GM19452 (cell line): Measurements from ENCODE around the gene KIAA1586.
"Not testable (repeated sequence)": the region's sequence is repeated elsewhere in the genome, so short reads cannot be mapped to it uniquely, and the experiment has no call there.

ENCODE experiments used
- ATAC-seq: cut with Tn5 transposase; IDR thresholded peaks from one replicate; pipeline ENCODE4 v1.9.1; 2021; ENCODE audit not compliant: unreplicated experiment

The KIAA1586 gene

GRCh38 chr6:57044568-57044967 is 1.9 kb upstream of the KIAA1586 start:
- no peak for ATAC-seq

DNA sequence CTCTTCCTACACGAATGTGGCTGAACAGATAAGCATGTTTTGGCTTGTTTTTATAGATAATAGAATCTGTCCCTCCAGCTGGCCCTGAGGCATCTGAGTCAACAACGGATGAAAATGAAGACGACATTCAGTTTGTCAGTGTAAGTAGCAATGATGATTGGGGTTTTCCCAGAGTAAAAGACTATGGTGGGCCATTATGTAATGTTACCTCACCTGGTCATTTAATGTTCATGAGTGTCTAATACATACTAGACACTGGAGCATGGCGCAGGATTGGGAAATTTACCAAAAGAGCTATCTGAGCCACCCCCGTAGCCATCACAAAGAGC is 728 bp downstream of the KIAA1586 start:
- ATAC-seq, result peak; percentile 30

DNA sequence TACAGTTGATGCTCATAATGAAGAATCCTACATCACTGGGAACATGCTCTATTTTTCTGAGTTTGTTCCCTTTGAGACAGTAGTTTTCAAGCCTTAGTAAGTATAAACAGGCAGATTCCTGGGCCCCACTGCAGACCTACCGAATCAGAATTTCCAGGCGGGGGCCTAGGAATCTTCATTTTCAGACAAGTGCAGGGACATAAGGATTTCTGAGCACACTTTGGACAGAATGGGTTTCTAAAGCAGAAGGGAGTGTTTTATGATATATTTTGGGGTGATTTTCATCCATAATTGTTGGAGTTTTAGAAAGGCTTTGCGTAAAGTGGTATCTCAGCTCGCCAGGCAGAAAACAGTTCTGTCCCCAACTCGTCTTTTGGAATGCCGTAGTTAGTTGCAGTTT is 1.4 kb downstream of the KIAA1586 start:
- not testable (repeated sequence) for ATAC-seq

- ATAC-seq, result no peak
Observed at GRCh38 chr6:57048577-57048976, 2.1 kb downstream of the KIAA1586 start.

GRCh38 chr6:57063847-57064246 is 17.4 kb downstream of the KIAA1586 start:
- no peak for ATAC-seq

DNA sequence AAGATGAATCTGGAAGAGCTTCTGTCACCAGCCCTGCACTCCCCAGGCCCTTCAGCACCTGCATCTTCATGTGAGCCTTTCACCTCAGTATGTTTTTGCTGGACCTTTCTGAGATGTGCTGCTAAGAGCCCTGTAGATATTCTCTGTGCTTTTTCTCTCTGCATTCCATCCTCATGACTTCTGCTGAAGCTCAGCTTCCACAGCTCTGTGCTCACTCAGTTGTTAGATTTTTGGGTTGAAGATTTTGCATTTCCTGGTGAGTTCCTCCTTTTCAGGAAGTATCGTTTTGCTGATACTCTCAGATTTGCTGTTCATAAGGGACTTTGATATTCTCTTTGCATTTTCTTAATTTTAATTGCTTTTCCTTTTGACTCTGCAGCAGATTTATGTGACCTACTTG is 18.3 kb downstream of the KIAA1586 start:
- ATAC-seq, result no peak

GRCh38 chr6:57068061-57068460 is 21.6 kb downstream of the KIAA1586 start:
- ATAC-seq, result no peak

GRCh38 chr6:57069228-57069627 is 22.7 kb downstream of the KIAA1586 start:
- no peak for ATAC-seq

DNA sequence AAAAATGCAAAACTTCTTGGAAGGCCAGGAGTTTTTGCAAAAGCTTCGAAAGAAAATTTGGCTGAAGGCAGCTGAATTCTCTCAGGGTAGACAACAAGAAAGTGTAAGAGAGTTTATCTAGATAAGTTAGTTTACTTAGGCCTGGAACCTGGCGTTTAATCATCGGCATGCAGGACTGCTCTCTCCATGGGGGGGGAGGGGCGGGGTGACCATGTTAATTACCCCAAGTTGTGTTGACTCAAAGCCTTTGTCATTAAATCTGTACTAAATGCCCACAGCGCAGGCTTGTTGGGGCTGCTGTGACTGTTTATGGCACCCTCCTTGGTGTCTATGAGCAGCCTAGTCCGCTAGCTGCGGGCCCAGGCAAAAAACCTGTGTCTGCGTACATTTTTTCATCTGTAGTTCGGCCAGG is 23.4 kb downstream of the KIAA1586 start:
- no peak for ATAC-seq

- no peak for ATAC-seq
Observed at GRCh38 chr6:57072108-57072507, 25.6 kb downstream of the KIAA1586 start.

DNA sequence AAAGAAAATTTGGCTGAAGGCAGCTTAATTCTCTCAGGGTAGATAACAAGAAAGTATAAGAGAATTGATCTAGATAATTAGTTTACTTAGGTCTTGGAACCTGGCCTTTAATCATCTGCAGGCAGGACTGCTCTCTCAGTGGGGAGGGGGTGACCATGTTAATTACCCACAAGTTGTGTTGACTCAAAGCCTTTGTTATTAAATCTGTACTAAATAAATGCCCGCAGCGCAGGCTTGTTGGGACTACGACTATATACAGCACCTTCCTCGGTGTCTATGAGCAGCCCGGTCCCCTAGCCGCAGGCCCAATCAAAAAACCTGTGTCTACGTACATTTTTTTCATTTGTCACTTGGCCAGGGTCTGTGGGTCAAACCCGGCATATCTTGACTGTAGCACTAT is 27.9 kb downstream of the KIAA1586 start:
- no peak for ATAC-seq

GRCh38 chr6:57075092-57075491 is 28.6 kb downstream of the KIAA1586 start:
- no peak for ATAC-seq

GRCh38 chr6:57078531-57079207 is 32.2 kb downstream of the KIAA1586 start:
- no peak for ATAC-seq

GRCh38 chr6:57085471-57085870 is 39.0 kb downstream of the KIAA1586 start:
- no peak for ATAC-seq

- ATAC-seq, result no peak
Observed at GRCh38 chr6:57086843-57087242, 40.4 kb downstream of the KIAA1586 start.

- no peak for ATAC-seq
Observed at GRCh38 chr6:57087916-57088315, 41.4 kb downstream of the KIAA1586 start.

DNA sequence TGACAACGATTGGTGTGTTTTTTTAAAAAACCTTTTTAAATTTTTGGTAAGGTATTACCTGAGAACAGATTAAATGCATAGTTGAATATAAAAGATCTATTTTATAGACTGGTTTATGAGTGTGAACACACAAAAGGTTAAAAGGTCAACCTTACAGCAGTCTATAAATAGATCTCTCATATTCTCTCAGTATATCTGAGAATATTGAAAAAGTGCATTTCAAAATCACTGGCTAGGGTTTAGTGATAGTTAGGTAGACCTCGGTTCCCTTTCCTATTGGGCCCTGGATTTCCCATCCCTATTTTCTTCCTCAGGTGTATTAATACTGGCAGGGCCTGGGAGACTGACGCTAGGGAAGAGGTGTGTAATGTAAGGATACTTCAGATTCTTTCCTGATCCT is 42.8 kb downstream of the KIAA1586 start:
- ATAC-seq, result no peak

- peak; percentile 96 for ATAC-seq
Observed at GRCh38 chr6:57089687-57090457, 43.4 kb downstream of the KIAA1586 start, which contains the start of gene ZNF451. Gene ZNF451 (plus strand): TSS chr6:57090188. CDS start chr6:57090254, 66 bp downstream.

DNA sequence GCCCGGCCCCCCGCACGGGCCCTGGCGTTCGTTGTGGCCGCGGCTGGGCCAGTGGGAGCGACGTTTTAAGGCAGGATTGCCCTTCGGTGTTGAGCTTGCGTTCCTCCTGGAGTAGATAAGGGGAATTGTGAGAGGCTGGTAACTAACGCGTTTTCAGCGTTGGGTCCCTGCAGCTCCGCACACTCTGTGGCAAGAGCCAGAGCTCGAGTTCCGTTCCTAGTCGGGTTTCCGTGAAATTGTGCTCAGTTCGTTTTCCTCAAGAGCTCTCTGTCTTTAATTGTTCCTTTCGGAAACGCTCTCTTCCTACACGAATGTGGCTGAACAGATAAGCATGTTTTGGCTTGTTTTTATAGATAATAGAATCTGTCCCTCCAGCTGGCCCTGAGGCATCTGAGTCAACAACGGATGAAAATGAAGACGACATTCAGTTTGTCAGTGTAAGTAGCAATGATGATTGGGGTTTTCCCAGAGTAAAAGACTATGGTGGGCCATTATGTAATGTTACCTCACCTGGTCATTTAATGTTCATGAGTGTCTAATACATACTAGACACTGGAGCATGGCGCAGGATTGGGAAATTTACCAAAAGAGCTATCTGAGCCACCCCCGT is 44.1 kb downstream of the KIAA1586 start:
- peak; percentile 4 for ATAC-seq

GRCh38 chr6:57091375-57091774 is 44.9 kb downstream of the KIAA1586 start:
- not testable (repeated sequence) for ATAC-seq

DNA sequence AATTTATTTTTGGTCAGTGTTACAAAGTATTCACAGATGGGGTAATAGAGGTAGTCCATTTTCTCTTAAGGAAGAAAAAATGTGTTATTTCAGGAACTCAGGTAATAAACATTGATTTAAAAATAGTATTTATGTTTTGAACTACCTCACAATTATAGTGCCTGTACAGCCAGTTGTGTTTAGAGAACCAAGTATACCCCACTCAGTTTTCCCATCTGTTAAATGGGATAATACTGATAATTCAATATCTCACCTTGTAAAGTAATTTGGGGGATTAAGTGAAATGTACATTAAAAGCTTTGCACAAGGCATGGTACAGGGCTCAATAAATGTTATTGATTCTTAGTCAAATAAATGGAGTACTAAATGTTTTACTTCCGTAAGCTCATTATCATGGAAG is 48.2 kb downstream of the KIAA1586 start:
- ATAC-seq, result no peak

- ATAC-seq, result no peak
Observed at GRCh38 chr6:57097596-57097995, 51.1 kb downstream of the KIAA1586 start.
